ENCODE data around the gene MYO18B.

DNA sequence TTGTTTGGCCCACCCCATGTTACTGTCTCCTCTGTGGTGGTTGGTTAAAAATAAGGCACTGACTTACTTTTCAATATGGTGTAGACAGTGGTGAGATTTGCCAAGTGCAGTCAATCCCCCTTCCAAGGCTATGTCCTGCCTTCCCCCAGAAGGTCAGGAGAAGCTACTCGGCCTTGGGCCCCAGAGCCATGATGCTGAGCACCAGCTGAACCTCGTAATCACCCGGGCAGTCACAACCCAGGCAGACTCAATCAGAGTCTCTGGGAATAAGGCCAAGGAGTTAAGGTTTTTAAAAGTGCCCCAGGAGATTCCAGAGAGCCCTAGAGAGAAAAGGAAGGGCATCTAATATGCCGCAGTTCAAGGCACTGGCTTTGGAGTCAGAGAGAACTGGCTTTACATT lies 23.8 kb downstream of the MYO18B start:
- no peak for TF ChIP-seq POLR2A (IDR thresholded peaks at IDR 0.05; ENCODE audit: extremely low read depth, insufficient read length)
- no peak for TF ChIP-seq CTCF (IDR thresholded peaks at IDR 0.05; ENCODE audit: low read depth, low read length)
- no peak for TF ChIP-seq MYC (IDR thresholded peaks at IDR 0.05; ENCODE audit: low read depth, low read length)

Measured in NB4 (cell line).